HepG2 (cell line): ENCODE data around the gene GTF2I. TPM values are rescaled to one million over a fixed set of nuclear protein-coding genes. Genes with fewer than 3 reads are reported as not detected.
A peak's percentile ranks its signal among the peaks of the same experiment; 100 is the strongest.

Source experiments
- ESRRA ChIP-seq: sonication (generic); formaldehyde crosslinking; IDR thresholded peaks from 2 replicates; pipeline ENCODE4 v1.5.1; 2020; ENCODE audit warnings: mild to moderate bottlenecking, low read depth, missing genetic modification reagents
- GATAD2A ChIP-seq: IDR thresholded peaks from 2 replicates; pipeline ENCODE4 v1.6.1; 2016
- GFI1 ChIP-seq: sonication (generic); formaldehyde crosslinking; IDR thresholded peaks from 2 replicates; pipeline ENCODE4 v1.5.0; 2020; ENCODE audit warnings: missing genetic modification reagents, mild to moderate bottlenecking, borderline replicate concordance
- HDAC1 ChIP-seq: sonication (generic); formaldehyde crosslinking; IDR thresholded peaks from 2 replicates; pipeline ENCODE4 v1.5.1; 2020; ENCODE audit warnings: mild to moderate bottlenecking, missing genetic modification reagents
- ISL2 ChIP-seq: sonication (generic); formaldehyde crosslinking; IDR thresholded peaks from 2 replicates; pipeline ENCODE4 v1.5.0; 2020; ENCODE audit warnings: missing genetic modification reagents
- NFAT5 ChIP-seq: sonication (generic); formaldehyde crosslinking; IDR thresholded peaks from 2 replicates; pipeline ENCODE4 v1.4.0; 2020; ENCODE audit warnings: missing genetic modification reagents
- NR2F1 ChIP-seq, 2 experiments: fragments of 450-650 bp in 1 of 2; formaldehyde crosslinking in 1 of 2; IDR thresholded peaks; 2 replicates each; pipeline versions ENCODE4 v1.5.0 to v1.6.1; 2016 to 2020; ENCODE audit warnings: mild to moderate bottlenecking in 1 of 2, missing compliant biosample characterization in 1 of 2, missing genetic modification reagents in 1 of 2, moderate library complexity in 1 of 2
- TBL1XR1 ChIP-seq: fragments of 150-350 bp; IDR thresholded peaks from 2 replicates; pipeline ENCODE4 v1.6.1; 2014; ENCODE audit warnings: borderline replicate concordance, low read length; ENCODE audit not compliant: partially characterized antibody
- ZBTB26 ChIP-seq: IDR thresholded peaks from 2 replicates; pipeline ENCODE4 v1.6.1; 2016; ENCODE audit warnings: missing compliant biosample characterization, missing genetic modification reagents, borderline replicate concordance
- ZFX ChIP-seq: sonication (generic); formaldehyde crosslinking; IDR thresholded peaks from 2 replicates; pipeline ENCODE4 v1.4.0; 2020; ENCODE audit warnings: mild to moderate bottlenecking, low read depth, missing genetic modification reagents, moderate library complexity
- ZNF18 ChIP-seq: sonication (generic); formaldehyde crosslinking; IDR thresholded peaks from 2 replicates; pipeline ENCODE4 v1.8.0; 2022; ENCODE audit warnings: mild to moderate bottlenecking, missing genetic modification reagents; ENCODE audit not compliant: insufficient replicate concordance
- ZNF329 ChIP-seq: sonication (generic); formaldehyde crosslinking; IDR thresholded peaks from 2 replicates; pipeline ENCODE4 v1.9.0; 2021; ENCODE audit warnings: low read depth, mild to moderate bottlenecking, missing genetic modification reagents
- ZNF431 ChIP-seq: sonication (generic); formaldehyde crosslinking; IDR thresholded peaks from 2 replicates; pipeline ENCODE4 v1.9.0; 2022; ENCODE audit warnings: missing genetic modification reagents, low read depth, mild to moderate bottlenecking, borderline replicate concordance
- ZNF605 ChIP-seq: sonication (generic); formaldehyde crosslinking; IDR thresholded peaks from 2 replicates; pipeline ENCODE4 v1.8.0; 2022; ENCODE audit warnings: mild to moderate bottlenecking, missing genetic modification reagents
- ZNF609 ChIP-seq: sonication (generic); formaldehyde crosslinking; IDR thresholded peaks from 2 replicates; pipeline ENCODE4 v1.4.0; 2020; ENCODE audit warnings: mild to moderate bottlenecking, missing genetic modification reagents, borderline replicate concordance
- ZNF83 ChIP-seq: sonication (generic); formaldehyde crosslinking; IDR thresholded peaks from 2 replicates; pipeline ENCODE4 v1.4.0; 2020; ENCODE audit warnings: missing genetic modification reagents, mild to moderate bottlenecking, borderline replicate concordance
- polyA plus RNA-seq, 8 experiments: library from polyadenylated mRNA; depleted of rRNA in 3 of 8; stranded (reverse) in 7 of 8; unstranded in 1 of 8; fragments of >200 nt; fragmentation: Illumina TruSeq in 4 of 8; extraction: Trizol in 4 of 8; gene quantifications; 2 replicates each; pipeline versions ENCODE4 v1.2.1 to v1.2.3, GENCODE V29; 2011 to 2016; ENCODE audit warnings: low read depth in 4 of 8, missing spikeins in 1 of 8, mixed read lengths in 1 of 8; ENCODE audit not compliant: insufficient read depth in 1 of 8
- total RNA-seq, 5 experiments: library from RNA; depleted of rRNA; stranded (reverse); fragments of >200 nt; fragmentation: Illumina TruSeq; extraction: Trizol; gene quantifications; 2 replicates each; pipeline ENCODE4 v1.2.3, GENCODE V29; 2016; ENCODE audit warnings: low read depth in 1 of 5

GTF2I gene
- total and polyA plus RNA-seq, 2 of the 13 experiments (the other 11 are each of a cell fraction or from before 2014, with no cell fraction given), result 74.6 to 125 TPM

GRCh38 chr7:74653686-74654181 is 3.8 kb upstream of the GTF2I start (continued):
- peak; percentile 29 for TF ChIP-seq ZNF18 (CRISPR knock-in tag)
- TF ChIP-seq TBL1XR1, result peak; percentile 11
- peak; percentile 69; the same call in 1 of the 2 replicates for TF ChIP-seq NFAT5
- TF ChIP-seq HDAC1 (CRISPR knock-in tag), result peak; percentile 75
- TF ChIP-seq ZNF329 (CRISPR knock-in tag), result 0 out of 2 replicates have a peak, but pooled peaks have one; percentile 29
- peak; percentile 54; the same call in 1 of the 2 replicates for TF ChIP-seq ZNF609
- TF ChIP-seq ZNF83 (CRISPR knock-in tag), result 0 out of 2 replicates have a peak, but pooled peaks have one; percentile 42
- no peak for TF ChIP-seq ZNF431
- no peak; the same call in 1 of the 2 replicates for TF ChIP-seq ESRRA
- TF ChIP-seq GATAD2A (CRISPR knock-in tag), result peak; percentile 81
- TF ChIP-seq ZNF605 (CRISPR knock-in tag), result peak; percentile 75; the same call in 1 of the 2 replicates
- TF ChIP-seq ZBTB26 (CRISPR knock-in tag), result no peak
- peak; percentile 67 for TF ChIP-seq ZFX (CRISPR knock-in tag)
- peak; percentile 22 to 65; a peak in 3 of 4 replicates for TF ChIP-seq NR2F1 (CRISPR knock-in tag; IDR thresholded peaks at IDR 0.05)
- TF ChIP-seq ISL2, result peak; percentile 81
- 0 out of 2 replicates have a peak, but pooled peaks have one; percentile 59 for TF ChIP-seq GFI1 (CRISPR knock-in tag)
